GM15510 (cell line): ENCODE data around the gene WDR91.
A peak's percentile ranks its signal among the peaks of the same experiment; 100 is the strongest.

ENCODE experiments used
- POLR2A ChIP-seq: IDR thresholded peaks from 3 replicates; pipeline ENCODE4 v1.6.1; 2011; ENCODE audit warnings: borderline replicate concordance; ENCODE audit not compliant: insufficient read length; ENCODE audit errors: extremely low read depth

The WDR91 gene

GRCh38 chr7:135192914-135193536, 18.3 kb downstream of the WDR91 start:
- no peak for TF ChIP-seq POLR2A

DNA sequence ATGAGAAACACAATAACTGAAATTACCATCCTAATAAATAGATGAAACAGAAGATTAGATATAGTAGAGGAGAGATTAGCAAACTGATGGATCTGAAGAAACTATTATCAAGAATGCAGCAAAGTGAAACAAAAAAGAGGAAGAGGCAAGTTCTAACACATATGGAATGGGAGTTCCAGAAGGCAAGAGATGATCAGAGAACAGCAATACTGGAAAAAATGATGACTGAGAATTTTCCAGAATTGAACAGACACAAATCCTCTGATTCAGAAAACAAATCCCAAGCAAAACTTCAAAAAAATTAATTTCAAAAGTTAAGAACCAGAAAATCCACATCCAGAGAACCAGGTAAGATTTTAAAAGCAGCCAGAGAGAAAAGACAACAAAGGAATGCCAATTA, 20.6 kb downstream of the WDR91 start:
- TF ChIP-seq POLR2A = no peak

DNA sequence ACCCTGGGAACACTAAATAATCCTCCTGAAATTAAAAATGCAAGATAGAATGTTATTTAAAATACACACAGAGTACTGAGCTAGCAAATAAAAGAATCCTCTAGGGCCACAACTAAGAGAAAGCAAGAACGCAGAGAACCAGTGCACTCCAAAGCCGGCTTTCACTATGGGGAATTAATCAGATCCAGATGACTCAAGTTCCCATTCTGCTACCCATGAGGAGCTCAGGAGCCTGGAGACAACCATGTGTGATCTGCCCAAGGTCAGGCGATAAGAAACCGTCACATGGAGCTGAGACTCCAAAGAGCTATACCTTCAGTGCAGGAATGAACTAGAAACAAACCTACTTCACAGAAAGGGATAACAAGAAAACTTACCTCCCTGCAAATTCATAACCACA, 21.4 kb downstream of the WDR91 start:
- no peak for TF ChIP-seq POLR2A

DNA sequence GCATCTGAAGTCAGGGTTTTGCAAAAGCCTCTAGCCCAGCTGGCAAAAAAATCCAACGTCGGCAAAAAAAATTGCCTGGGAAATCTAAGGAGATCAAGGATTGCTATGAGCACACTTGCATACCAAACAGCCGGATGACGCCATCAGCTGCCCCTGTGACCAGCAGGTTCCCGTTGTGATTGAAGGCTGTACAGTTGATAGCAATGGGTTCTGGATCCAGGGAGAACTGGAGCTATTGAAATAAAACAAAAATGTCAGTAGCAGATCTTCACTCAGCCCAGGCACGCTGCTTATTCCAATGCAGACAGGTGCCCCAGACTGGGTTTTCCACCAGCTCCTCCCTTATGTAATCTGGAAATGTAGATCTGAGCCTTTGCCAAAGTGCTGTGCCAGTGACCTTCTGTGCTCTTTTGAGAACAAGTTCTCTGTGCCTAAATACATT, 22.1 kb downstream of the WDR91 start:
- TF ChIP-seq POLR2A = no peak

- no peak for TF ChIP-seq POLR2A
Observed at GRCh38 chr7:135188298-135188984, 22.9 kb downstream of the WDR91 start.

GRCh38 chr7:135186841-135187253, 24.5 kb downstream of the WDR91 start:
- TF ChIP-seq POLR2A = peak; percentile 31

DNA sequence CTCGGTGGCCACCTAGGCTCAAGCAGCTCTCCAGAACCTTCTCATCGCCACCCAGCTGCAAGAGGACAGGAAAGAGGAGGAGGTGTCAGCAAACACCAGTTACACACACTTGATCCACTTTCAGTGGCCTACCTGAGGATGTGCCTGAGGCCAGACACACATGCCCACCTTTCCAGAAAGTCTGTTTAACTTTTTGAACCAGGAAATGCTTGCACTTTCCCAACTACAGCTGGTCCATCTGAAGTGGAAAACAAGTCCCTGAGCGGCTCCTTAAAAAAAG, 25.1 kb downstream of the WDR91 start:
- TF ChIP-seq POLR2A = no peak

DNA sequence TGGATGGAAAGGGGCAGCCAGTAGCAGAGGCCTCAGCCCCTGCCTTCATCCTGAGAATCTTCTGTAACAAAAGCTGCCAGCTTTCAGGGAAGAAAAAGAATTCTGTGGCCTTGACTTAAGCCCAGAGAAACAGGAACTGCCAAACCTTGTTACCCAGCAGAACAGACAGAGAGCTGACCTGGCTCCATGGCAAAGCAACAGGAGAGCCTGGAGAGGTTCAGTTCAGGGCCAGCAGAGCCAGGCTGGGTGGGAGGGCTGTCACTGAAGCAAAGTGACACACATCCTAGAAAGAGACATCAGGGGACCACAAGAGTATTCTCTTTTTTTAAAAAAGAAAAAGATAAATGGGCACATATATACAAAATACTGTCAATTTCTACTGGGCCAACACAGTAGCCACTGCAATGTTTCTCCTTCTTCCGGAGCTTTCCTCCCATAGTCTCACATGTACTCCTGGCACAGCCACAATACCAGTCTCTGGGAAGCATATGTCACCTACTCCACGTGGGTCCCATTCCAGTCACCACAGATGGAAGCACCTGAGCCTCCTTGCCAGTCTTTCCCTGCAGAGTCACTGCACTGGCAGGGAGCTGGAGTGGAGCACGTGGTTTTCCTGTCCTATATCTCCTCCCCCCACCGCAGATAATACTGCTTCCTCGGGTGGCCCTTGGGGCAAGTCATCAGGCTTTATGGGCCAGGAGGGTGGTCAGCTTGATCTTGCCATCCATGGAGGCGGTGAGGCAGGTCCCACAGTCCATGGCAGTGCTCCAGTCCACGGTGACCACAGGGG, 25.7 kb downstream of the WDR91 start:
- TF ChIP-seq POLR2A = no peak

- TF ChIP-seq POLR2A = no peak
Observed at GRCh38 chr7:135184254-135184841, 27.0 kb downstream of the WDR91 start.

- TF ChIP-seq POLR2A = no peak
Observed at GRCh38 chr7:135183478-135183877, 27.8 kb downstream of the WDR91 start.

DNA sequence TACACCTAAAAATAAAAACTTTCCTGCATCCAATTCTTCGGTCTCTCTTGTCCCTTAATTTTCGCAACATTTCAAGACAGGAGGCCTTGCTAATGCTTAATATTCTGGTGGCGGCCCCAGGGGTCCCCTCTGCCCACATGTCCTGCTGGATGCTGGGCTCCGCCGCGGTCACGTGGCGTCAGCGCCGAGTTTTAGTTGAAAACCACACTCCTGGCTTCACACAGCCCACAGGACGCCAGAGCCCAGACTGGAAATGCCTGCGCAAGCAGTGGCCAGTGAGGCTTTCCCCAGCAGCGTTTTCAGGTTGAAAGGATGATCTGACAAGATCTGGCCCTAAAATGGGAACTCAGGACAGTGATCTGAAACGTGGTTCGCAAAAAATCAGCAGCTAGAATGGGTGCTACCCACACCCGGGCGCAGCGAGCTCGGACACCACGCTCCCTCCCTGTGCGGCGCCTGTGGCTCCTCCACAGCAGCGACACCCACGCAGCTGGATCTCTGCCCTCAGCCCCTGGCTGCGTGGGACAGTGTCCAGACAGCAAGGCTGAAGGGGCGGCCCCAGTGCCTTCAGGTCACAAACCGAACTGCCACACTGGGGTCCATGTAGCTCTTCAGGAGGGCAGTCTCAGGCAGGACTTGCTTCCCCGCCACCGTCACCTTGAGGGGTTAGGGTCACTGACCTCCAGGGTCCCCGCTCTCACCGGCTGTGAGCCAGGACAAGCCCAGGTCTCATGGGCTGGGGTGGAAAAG, 29.2 kb downstream of the WDR91 start:
- TF ChIP-seq POLR2A = peak; percentile 29

GRCh38 chr7:135181261-135181928, 29.9 kb downstream of the WDR91 start:
- no peak for TF ChIP-seq POLR2A

GRCh38 chr7:135180122-135180521, 31.2 kb downstream of the WDR91 start:
- TF ChIP-seq POLR2A = no peak

DNA sequence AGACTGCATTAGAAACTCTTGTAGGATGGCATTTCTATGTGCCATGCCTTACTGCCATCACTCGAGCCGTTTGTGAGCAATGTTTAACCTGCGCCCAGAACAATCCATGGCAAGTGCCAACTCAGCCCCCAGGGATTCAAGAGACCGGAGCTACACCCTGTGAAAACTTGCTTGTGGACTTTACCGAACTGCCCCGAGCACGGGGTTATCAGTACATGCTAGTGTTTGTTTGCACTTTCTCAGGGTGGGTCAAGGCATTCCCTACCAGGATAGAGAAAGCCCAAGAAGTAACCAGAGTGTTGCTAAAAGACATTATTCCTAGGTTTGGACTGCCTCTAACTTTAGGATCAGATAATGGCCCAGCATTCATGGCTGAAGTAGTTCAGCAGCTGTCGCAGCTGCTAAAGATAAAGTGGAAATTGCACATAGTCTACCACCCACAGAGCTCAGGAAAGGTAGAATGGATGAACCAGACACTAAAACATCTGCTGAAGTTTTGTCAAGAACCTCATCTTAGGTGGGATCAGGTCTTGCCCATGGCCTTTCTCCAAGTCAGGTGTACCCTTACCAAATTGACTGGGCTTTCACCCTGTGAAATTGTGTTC, 31.9 kb downstream of the WDR91 start:
- TF ChIP-seq POLR2A = peak; percentile 14
